Endothelial cell of umbilical vein (primary cell): Measurements from ENCODE around the gene MBD1. TPM values are rescaled to one million over a fixed set of nuclear protein-coding genes. Genes with fewer than 3 reads are reported as not detected.

Experiments used
- BruUV-seq: library from RNA; stranded (reverse); fragments of 400-500 nt; replicated peaks from 2 replicates; lab custom pipeline; 2021; lab: Mats Ljungman, UMichigan
- CTCF ChIA-PET: fragments of 300-600, 350-600 bp; sonication (Branson Sonifier 250); formaldehyde crosslinking; loops from one replicate; lab custom pipeline; 2021; ENCODE audit warnings: antibody characterized with exemption, inconsistent platforms; lab: Charles Lee
- POLR2A ChIA-PET: fragments of 300-600, 350-600 bp; sonication (Branson Sonifier 250); formaldehyde crosslinking; loops from one replicate; lab custom pipeline; 2021; ENCODE audit warnings: antibody characterized with exemption, inconsistent platforms; lab: Charles Lee
- DNase-seq: peaks from one replicate; pipeline ENCODE4 v3.0.0-alpha.2; 2011; ENCODE audit warnings: low read depth, low spot score
- FAIRE-seq: peaks from 2 replicates; lab custom pipeline; 2011; peaks lifted over from hg19 to GRCh38; lab: Jason Lieb, UNC
- H2AFZ ChIP-seq: 2 replicates; pipeline ENCODE4 v1.6.0; 2012; ENCODE audit warnings: low read depth, low read length, control low read depth, inconsistent platforms
- H3K27ac ChIP-seq: 2 replicates; pipeline ENCODE4 v1.5.1; 2011; ENCODE audit warnings: low read depth, mild to moderate bottlenecking, control low read depth, low read length, moderate library complexity; ENCODE audit not compliant: insufficient read depth
- H3K27me3 ChIP-seq, 2 experiments: 2 replicates each; pipeline versions ENCODE4 v1.6.0 to v1.6.1; 2011; ENCODE audit warnings: low read length in 2 of 2, mixed read lengths in 1 of 2; ENCODE audit not compliant: control insufficient read depth in 2 of 2, insufficient read depth in 2 of 2
- H3K36me3 ChIP-seq, 2 experiments: 2 replicates in 1 of 2; 3 replicates in 1 of 2; pipeline ENCODE4 v1.5.1; 2011; ENCODE audit warnings: low read length in 2 of 2, mild to moderate bottlenecking in 1 of 2, moderate library complexity in 1 of 2; ENCODE audit not compliant: control insufficient read depth in 2 of 2, insufficient read depth in 2 of 2; ENCODE audit errors: extremely low read depth in 1 of 2
- H3K4me1 ChIP-seq: 3 replicates; pipeline ENCODE4 v1.5.1; 2011; ENCODE audit warnings: mild to moderate bottlenecking, low read length; ENCODE audit not compliant: control insufficient read depth, insufficient read depth; ENCODE audit errors: extremely low read depth
- H3K4me2 ChIP-seq: 2 replicates; pipeline ENCODE4 v1.6.1; 2011; ENCODE audit warnings: low read length, control low read depth, mixed read lengths; ENCODE audit not compliant: insufficient read depth
- H3K4me3 ChIP-seq, 3 experiments: fragments of 200-600 bp in 1 of 3; sonication (generic), shearing (Covaris generic) in 1 of 3; replicated peaks in 1 of 3; 2 replicates each; pipeline ENCODE4 v1.5.1; 2011 to 2016; ENCODE audit warnings: control low read depth in 3 of 3, low read length in 3 of 3, mild to moderate bottlenecking in 2 of 3, inconsistent platforms in 1 of 3, low read depth in 1 of 3, moderate library complexity in 1 of 3; ENCODE audit not compliant: insufficient read depth in 1 of 3
- H3K79me2 ChIP-seq: 2 replicates; pipeline ENCODE4 v1.6.0; 2012; ENCODE audit warnings: low read length, inconsistent platforms; ENCODE audit not compliant: control insufficient read depth, insufficient read depth
- H3K9ac ChIP-seq: replicated peaks from 2 replicates; pipeline ENCODE3; 2011; ENCODE audit warnings: low read length, control low read depth; ENCODE audit not compliant: insufficient read depth; ENCODE audit errors: extremely low read depth
- H3K9me1 ChIP-seq: replicated peaks from 3 replicates; pipeline ENCODE4 v1.6.0; 2011; ENCODE audit warnings: mild to moderate bottlenecking, low read length; ENCODE audit not compliant: control insufficient read depth, insufficient read depth; ENCODE audit errors: extremely low read depth
- H3K9me3 ChIP-seq: replicated peaks from 2 replicates; pipeline ENCODE4 v1.5.1; 2012; ENCODE audit warnings: low read length, inconsistent platforms; ENCODE audit not compliant: control insufficient read depth, insufficient read depth
- H4K20me1 ChIP-seq: replicated peaks from 2 replicates; pipeline ENCODE3; 2011; ENCODE audit warnings: mild to moderate bottlenecking, low read length; ENCODE audit not compliant: control insufficient read depth, insufficient read depth; ENCODE audit errors: extremely low read depth
- EZH2 ChIP-seq: IDR thresholded peaks from 2 replicates; pipeline ENCODE4 v1.6.1; 2012; ENCODE audit warnings: borderline replicate concordance, low read depth, mild to moderate bottlenecking, moderate library complexity, low read length, inconsistent platforms; ENCODE audit not compliant: severe bottlenecking
- FOS ChIP-seq: IDR thresholded peaks from 2 replicates; pipeline ENCODE4 v1.6.1; 2011; ENCODE audit warnings: mild to moderate bottlenecking, low read length, moderate library complexity, borderline replicate concordance; ENCODE audit not compliant: insufficient read depth
- GATA2 ChIP-seq: IDR thresholded peaks from 2 replicates; pipeline ENCODE4 v1.7.0; 2011; ENCODE audit warnings: low read depth, mild to moderate bottlenecking, moderate library complexity, mixed read lengths, low read length; ENCODE audit not compliant: insufficient read length, insufficient read depth
- JUN ChIP-seq: IDR thresholded peaks from 2 replicates; pipeline ENCODE4 v1.6.1; 2011; ENCODE audit warnings: borderline replicate concordance, low read depth; ENCODE audit not compliant: insufficient read length, insufficient read depth
- MYC ChIP-seq: IDR thresholded peaks from one replicate; pipeline ENCODE4 v1.6.1; 2011; ENCODE audit warnings: mild to moderate bottlenecking, low read depth, low read length
- POLR2A ChIP-seq: IDR thresholded peaks from 2 replicates; pipeline ENCODE4 v1.6.1; 2012; ENCODE audit warnings: low read depth, mild to moderate bottlenecking, control low read depth, low read length
- POLR2AphosphoS5 ChIP-seq: IDR thresholded peaks from 2 replicates; pipeline ENCODE4 v1.6.1; 2012; ENCODE audit warnings: low read depth, mild to moderate bottlenecking, control low read depth, low read length, moderate library complexity; ENCODE audit not compliant: insufficient read depth
- dilution Hi-C: fragments of 300-500 bp; cut with MboI; formaldehyde crosslinking; loops from one replicate; pipeline ENCODE4 v1.15.0; 2019; ENCODE audit warnings: low sequenced_read_pairs; ENCODE audit not compliant: extremely low pct_ligation_motif_present
- intact Hi-C: fragments of 100-400 bp; cut with micrococcal nuclease; formaldehyde crosslinking; loops from one replicate; pipeline ENCODE4 v1.10.0; 2022
- polyA plus RNA-seq, 4 experiments: library from polyadenylated mRNA; depleted of rRNA in 3 of 4; stranded (reverse) in 3 of 4; unstranded in 1 of 4; fragments of >200 nt; gene quantifications; 2 replicates each; pipeline versions ENCODE4 v1.2.1 to v1.2.3, GENCODE V29; 2011 to 2012; ENCODE audit warnings: missing spikeins in 1 of 4
- total RNA-seq: library from RNA; stranded (reverse); gene quantifications from 2 replicates; pipeline ENCODE4 v1.2.3, GENCODE V29; 2021
- TF ChIP-seq, protein P1 (sequence below), 2 donors: IDR thresholded peaks; 1 replicate in 1 of 2; 2 replicates in 1 of 2; pipeline ENCODE4 v1.5.1; 2011; ENCODE audit warnings: low read length in 2 of 2, mild to moderate bottlenecking in 2 of 2, moderate library complexity in 2 of 2, control low read depth in 1 of 2, inconsistent platforms in 1 of 2, low read depth in 1 of 2; ENCODE audit not compliant: insufficient read depth in 1 of 2; ENCODE audit errors: extremely low read depth in 1 of 2
- TF ChIP-seq, protein P2 (sequence below): IDR thresholded peaks from 2 replicates; pipeline ENCODE4 v1.6.1; 2011; ENCODE audit not compliant: insufficient read depth, insufficient read length

Gene MBD1
- total and polyA plus RNA-seq, 2 donors (not counting 3 experiments of a cell fraction or from before 2014, with no cell fraction given): 57.2 to 77.5 TPM

DNA sequence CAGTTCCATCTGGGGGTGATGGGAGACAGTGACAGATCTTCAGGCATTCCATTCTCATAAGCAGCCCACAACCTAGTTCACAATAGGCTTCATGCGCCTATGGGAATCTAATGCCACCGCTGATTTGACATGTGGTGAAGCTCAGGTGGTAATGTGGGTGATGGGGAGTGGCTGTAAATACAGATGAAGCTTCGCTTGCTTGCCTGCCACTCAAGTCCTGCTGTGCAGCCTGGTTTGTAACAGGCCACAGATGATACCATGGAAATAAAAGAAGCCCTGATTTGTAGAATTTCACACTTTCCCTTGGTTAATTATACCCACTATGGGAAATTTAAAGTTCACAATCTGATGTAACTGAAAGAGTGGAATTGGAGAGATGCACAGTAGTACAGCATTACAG lies 46.7 kb upstream of the MBD1 start:
- BruUV-seq: no TSS peak
- no peak for TF ChIP-seq POLR2A
- TF ChIP-seq, protein P1, sequence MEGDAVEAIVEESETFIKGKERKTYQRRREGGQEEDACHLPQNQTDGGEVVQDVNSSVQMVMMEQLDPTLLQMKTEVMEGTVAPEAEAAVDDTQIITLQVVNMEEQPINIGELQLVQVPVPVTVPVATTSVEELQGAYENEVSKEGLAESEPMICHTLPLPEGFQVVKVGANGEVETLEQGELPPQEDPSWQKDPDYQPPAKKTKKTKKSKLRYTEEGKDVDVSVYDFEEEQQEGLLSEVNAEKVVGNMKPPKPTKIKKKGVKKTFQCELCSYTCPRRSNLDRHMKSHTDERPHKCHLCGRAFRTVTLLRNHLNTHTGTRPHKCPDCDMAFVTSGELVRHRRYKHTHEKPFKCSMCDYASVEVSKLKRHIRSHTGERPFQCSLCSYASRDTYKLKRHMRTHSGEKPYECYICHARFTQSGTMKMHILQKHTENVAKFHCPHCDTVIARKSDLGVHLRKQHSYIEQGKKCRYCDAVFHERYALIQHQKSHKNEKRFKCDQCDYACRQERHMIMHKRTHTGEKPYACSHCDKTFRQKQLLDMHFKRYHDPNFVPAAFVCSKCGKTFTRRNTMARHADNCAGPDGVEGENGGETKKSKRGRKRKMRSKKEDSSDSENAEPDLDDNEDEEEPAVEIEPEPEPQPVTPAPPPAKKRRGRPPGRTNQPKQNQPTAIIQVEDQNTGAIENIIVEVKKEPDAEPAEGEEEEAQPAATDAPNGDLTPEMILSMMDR (IDR thresholded peaks at IDR 0.05; ENCODE audit: extremely low read depth in 1 of 2, insufficient read depth in 1 of 2, low read depth in 1 of 2, low read length in 2 of 2): no peak
- no peak for TF ChIP-seq EZH2
- no peak for TF ChIP-seq POLR2AphosphoS5
- H3K27me3 ChIP-seq: no peaks in the 10 kb centered on the region
- H3K27ac ChIP-seq: no peak overlapping the region
- H3K4me3 ChIP-seq: no peak overlapping the region
- DNase-seq (no peak), FAIRE-seq (no peak)
- no peak overlapping the region for H3K4me2 ChIP-seq
- H3K79me2 ChIP-seq: no peaks in the 10 kb centered on the region
- no peaks in the 10 kb centered on the region for H4K20me1 ChIP-seq
- no peak overlapping the region for H2AFZ ChIP-seq
- CTCF ChIA-PET: interaction anchor here (1.4 kb wide), 1 partner anchor 29 kb away, joined by 3 read pairs; no protein-coding TSS in a partner anchor
- no peaks in the 10 kb centered on the region for H3K9me1 ChIP-seq
- POLR2A ChIA-PET: no interaction called here
- dilution Hi-C loops: no loop called here
- no peaks in the 10 kb centered on the region for H3K4me1 ChIP-seq
- H3K9ac ChIP-seq: no peak overlapping the region
- intact Hi-C loops: no loop called here
- no peaks in the 10 kb centered on the region for H3K36me3 ChIP-seq
- no peaks in the 10 kb centered on the region for H3K9me3 ChIP-seq

DNA sequence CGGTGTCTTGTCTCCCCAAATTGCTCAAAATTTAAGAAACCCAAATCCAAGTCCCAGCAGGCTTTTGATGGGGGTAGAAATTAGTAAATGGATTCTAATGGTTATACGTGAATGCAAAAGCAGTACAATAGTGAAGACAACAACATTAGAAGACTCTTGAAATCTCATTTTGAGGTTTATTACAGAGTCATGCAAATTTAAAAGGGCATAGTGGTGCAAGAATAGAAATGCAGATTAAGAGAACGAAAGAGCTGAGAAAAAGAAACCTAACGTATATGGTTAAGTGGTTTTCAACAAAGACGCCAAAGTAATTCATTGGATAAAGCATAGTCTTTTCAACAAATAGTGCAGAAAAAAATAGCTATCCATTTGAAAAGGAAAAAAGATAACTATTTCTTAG lies 39.4 kb upstream of the MBD1 start:
- Histone ChIP-seq H3K27ac (no peak overlapping the region), H3K9ac (no peak overlapping the region), H4K20me1 (no peaks in the 10 kb centered on the region), H2AFZ (no peak overlapping the region), H3K4me2 (no peak overlapping the region), H3K4me3 (no peak overlapping the region), H3K9me1 (no peaks in the 10 kb centered on the region), H3K36me3 (no peaks in the 10 kb centered on the region), H3K4me1 (no peaks in the 10 kb centered on the region), H3K79me2 (no peaks in the 10 kb centered on the region), H3K27me3 (peaks cover 0 to 7% of the 10 kb centered on the region in 2 experiments), H3K9me3 (no peaks in the 10 kb centered on the region)
- ChIA-PET POLR2A (no interaction called here), CTCF (interaction anchor here (1.0 kb wide), 1 partner anchor 37 kb away, joined by 3 read pairs; no protein-coding TSS in a partner anchor)
- dilution Hi-C loops (no loop called here), intact Hi-C loops (no loop called here)
- BruUV-seq: no TSS peak
- TF ChIP-seq GATA2: no peak
- TF ChIP-seq POLR2A: no peak
- no peak for TF ChIP-seq FOS
- TF ChIP-seq, protein P2, sequence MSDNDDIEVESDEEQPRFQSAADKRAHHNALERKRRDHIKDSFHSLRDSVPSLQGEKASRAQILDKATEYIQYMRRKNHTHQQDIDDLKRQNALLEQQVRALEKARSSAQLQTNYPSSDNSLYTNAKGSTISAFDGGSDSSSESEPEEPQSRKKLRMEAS: no peak
- TF ChIP-seq POLR2AphosphoS5: no peak
- TF ChIP-seq, protein P1 (IDR thresholded peaks at IDR 0.05; ENCODE audit: extremely low read depth in 1 of 2, insufficient read depth in 1 of 2, low read depth in 1 of 2, low read length in 2 of 2): no peak
- TF ChIP-seq EZH2: no peak
- TF ChIP-seq MYC: no peak
- TF ChIP-seq JUN: no peak
- DNase-seq: no peak
- FAIRE-seq: no peak
